Measurements from ENCODE around the gene GRIN2A. TPM values are rescaled to one million over a fixed set of nuclear protein-coding genes. Genes with fewer than 3 reads are reported as not detected.

GRIN2A gene
- total RNA-seq, 1 experiment from 2014 or later, result 1.2 TPM

GRCh38 chr16:10033556-10033955, 148.7 kb downstream of the GRIN2A start:
- DNase-seq (ENCODE audit: low read depth), result no peak

- no peak for DNase-seq (ENCODE audit: low read depth)
Observed at GRCh38 chr16:10031955-10032354, 150.3 kb downstream of the GRIN2A start.

GRCh38 chr16:10031473-10031872, 150.8 kb downstream of the GRIN2A start:
- peak; percentile 24 for DNase-seq (ENCODE audit: low read depth)

- DNase-seq (ENCODE audit: low read depth), result no peak
Observed at GRCh38 chr16:10028644-10029043, 153.6 kb downstream of the GRIN2A start.

GRCh38 chr16:10027553-10027952, 154.7 kb downstream of the GRIN2A start:
- DNase-seq (ENCODE audit: low read depth), result no peak

- DNase-seq (ENCODE audit: low read depth), result no peak
Observed at GRCh38 chr16:10026593-10026992, 155.6 kb downstream of the GRIN2A start.

GRCh38 chr16:10022098-10022497, 160.1 kb downstream of the GRIN2A start:
- DNase-seq (ENCODE audit: low read depth), result no peak

GRCh38 chr16:10020866-10021265, 161.4 kb downstream of the GRIN2A start:
- no peak for DNase-seq (ENCODE audit: low read depth)

GRCh38 chr16:10016752-10017151, 165.5 kb downstream of the GRIN2A start:
- peak; percentile 53 for DNase-seq (ENCODE audit: low read depth)

GRCh38 chr16:10015397-10015796, 166.8 kb downstream of the GRIN2A start:
- DNase-seq (ENCODE audit: low read depth), result no peak

- no peak for DNase-seq (ENCODE audit: low read depth)
Observed at GRCh38 chr16:10013774-10014173, 168.5 kb downstream of the GRIN2A start.

- no peak for DNase-seq (ENCODE audit: low read depth)
Observed at GRCh38 chr16:10013364-10013763, 168.9 kb downstream of the GRIN2A start.

- no peak for DNase-seq (ENCODE audit: low read depth)
Observed at GRCh38 chr16:10009684-10010083, 172.5 kb downstream of the GRIN2A start.

GRCh38 chr16:10003486-10003885, 178.7 kb downstream of the GRIN2A start:
- no peak for DNase-seq (ENCODE audit: low read depth)

- no peak for DNase-seq (ENCODE audit: low read depth)
Observed at GRCh38 chr16:10001258-10001775, 180.9 kb downstream of the GRIN2A start.

GRCh38 chr16:9996221-9996620, 186.0 kb downstream of the GRIN2A start:
- DNase-seq (ENCODE audit: low read depth), result no peak

GRCh38 chr16:9992441-9992840, 189.8 kb downstream of the GRIN2A start:
- DNase-seq (ENCODE audit: low read depth), result no peak

- no peak for DNase-seq (ENCODE audit: low read depth)
Observed at GRCh38 chr16:9980981-9981380, 201.2 kb downstream of the GRIN2A start.

GRCh38 chr16:9978160-9978725, 204.0 kb downstream of the GRIN2A start:
- DNase-seq (ENCODE audit: low read depth), result no peak

- no peak for DNase-seq (ENCODE audit: low read depth)
Observed at GRCh38 chr16:9977333-9977897, 204.8 kb downstream of the GRIN2A start.

- peak; percentile 12 for DNase-seq (ENCODE audit: low read depth)
Observed at GRCh38 chr16:9976601-9977000, 205.6 kb downstream of the GRIN2A start.

GRCh38 chr16:9971907-9972306, 210.3 kb downstream of the GRIN2A start:
- DNase-seq (ENCODE audit: low read depth), result no peak

- DNase-seq (ENCODE audit: low read depth), result no peak
Observed at GRCh38 chr16:9970796-9971195, 211.4 kb downstream of the GRIN2A start.

- no peak for DNase-seq (ENCODE audit: low read depth)
Observed at GRCh38 chr16:9970244-9970643, 212.0 kb downstream of the GRIN2A start.
